GM19467 (cell line): ENCODE results near the gene CACNA1C.

Source experiments
- ATAC-seq: cut with Tn5 transposase; IDR thresholded peaks from one replicate; pipeline ENCODE4 v1.9.1; 2021; ENCODE audit warnings: mild to moderate bottlenecking, moderate library complexity; ENCODE audit not compliant: unreplicated experiment

CACNA1C gene

GRCh38 chr12:2288875-2289274 lies 236.1 kb downstream of the CACNA1C start:
- ATAC-seq: no peak

GRCh38 chr12:2289525-2289924 lies 236.7 kb downstream of the CACNA1C start:
- no peak for ATAC-seq

DNA sequence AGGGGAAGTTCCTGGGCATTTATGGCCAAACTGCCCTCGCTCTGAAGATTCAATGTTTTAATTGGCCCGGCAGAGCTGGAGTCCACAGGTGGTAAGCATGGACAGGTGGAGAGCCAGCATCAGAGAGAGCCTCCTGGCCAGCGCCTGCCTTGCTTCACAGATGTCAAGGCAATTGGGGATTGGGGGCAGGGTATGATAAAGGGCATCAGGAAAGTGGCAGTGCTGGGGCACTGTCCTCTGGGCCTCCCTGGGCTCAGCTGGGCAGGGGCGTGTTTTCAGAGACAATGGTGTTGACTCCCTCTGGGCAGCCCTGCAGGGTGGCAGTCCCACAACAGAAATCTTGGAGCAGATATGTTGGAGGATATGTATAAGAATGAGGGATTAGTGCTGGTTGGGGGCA lies 237.3 kb downstream of the CACNA1C start:
- ATAC-seq: no peak

- ATAC-seq: no peak
These were observed 237.8 kb downstream of the CACNA1C start for GRCh38 chr12:2290516-2291065.

- ATAC-seq: no peak
These were observed 238.5 kb downstream of the CACNA1C start for GRCh38 chr12:2291182-2291832.

DNA sequence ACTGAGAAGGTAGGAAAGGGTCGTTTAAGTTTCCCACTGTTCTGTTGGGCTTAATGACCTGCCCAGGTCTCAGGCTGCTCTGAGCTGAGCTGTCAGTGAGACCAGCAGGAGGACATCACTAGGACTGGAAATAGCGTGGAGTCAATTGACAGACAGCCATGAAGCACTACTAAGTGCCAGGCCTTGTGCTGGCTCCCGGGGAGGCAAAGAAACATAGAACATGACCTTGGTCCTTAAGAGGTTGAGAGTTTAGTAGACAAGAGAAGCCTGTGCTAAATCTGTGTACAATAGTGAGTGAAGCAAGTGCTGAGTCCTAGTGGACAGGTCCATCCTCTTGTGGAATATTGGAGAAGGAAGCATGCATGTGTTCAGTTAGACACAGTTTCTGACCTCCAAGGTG lies 239.2 kb downstream of the CACNA1C start:
- ATAC-seq: no peak

GRCh38 chr12:2292560-2292959 lies 239.8 kb downstream of the CACNA1C start:
- no peak for ATAC-seq

GRCh38 chr12:2294651-2295475 lies 242.1 kb downstream of the CACNA1C start:
- no peak for ATAC-seq

GRCh38 chr12:2295941-2296461 lies 243.2 kb downstream of the CACNA1C start:
- no peak for ATAC-seq

GRCh38 chr12:2297004-2297403 lies 244.2 kb downstream of the CACNA1C start:
- ATAC-seq: no peak

- no peak for ATAC-seq
These were observed 244.9 kb downstream of the CACNA1C start for GRCh38 chr12:2297658-2298057.

- ATAC-seq: no peak
These were observed 245.9 kb downstream of the CACNA1C start for GRCh38 chr12:2298556-2299200.

DNA sequence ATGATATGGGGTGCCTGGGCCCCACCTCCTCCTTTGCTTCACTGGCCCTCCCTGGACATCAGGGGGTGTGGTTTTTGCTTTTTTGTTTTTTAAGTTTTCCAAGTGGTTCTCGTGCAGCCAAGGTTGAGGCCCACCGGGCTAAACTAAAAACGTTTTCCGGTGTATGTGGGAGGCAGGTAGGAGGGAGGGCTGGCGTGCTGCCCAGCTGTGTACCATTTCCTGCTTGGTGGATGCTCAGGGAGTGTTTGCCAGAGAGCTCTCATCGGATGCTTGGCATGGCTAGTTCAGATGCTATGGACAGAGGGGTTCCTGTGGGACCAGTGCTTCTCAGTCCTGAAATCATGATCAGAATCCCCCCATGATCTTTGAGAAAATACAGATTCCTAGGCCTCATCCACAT lies 246.4 kb downstream of the CACNA1C start:
- ATAC-seq: no peak

DNA sequence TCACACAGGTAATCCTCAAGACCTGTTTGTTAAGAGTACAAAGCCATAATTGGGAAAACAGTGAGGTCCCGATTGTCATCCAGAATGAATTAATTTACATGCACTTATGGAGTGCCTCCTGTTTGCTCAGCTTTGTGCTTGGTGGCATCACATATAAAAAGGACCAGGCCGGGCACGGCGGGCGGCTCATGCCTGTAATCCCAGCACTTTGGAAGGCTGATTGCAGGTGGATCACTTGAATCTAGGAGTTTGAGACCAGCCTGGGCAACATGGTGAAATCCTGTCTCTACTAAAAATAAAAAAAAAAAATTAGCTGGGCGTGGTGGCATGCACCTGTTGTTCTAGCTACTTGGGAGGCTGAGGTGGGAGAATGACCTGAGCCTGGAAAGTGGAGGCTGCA lies 247.4 kb downstream of the CACNA1C start:
- ATAC-seq: no peak

DNA sequence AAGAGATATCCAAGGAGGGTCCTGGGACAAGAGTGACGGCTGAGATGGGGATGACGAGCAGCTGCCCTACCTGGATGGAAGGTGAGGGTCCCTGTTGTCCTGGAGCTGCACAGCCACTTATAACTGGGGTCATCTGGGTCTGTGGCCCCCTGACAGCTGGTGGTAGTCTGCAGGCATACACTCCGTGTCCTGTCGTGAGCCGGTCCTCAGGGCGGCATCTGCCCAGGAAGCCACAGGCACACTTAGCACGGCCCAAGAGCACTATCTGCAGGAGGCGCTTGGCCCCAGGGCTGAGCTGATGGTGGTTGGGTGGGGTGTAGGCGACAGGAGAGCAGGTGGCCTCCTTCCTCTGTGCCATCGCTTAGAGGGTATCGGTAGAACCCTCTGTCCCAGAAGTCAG lies 248.1 kb downstream of the CACNA1C start:
- no peak for ATAC-seq

- no peak for ATAC-seq
These were observed 249.0 kb downstream of the CACNA1C start for GRCh38 chr12:2301531-2302461.

DNA sequence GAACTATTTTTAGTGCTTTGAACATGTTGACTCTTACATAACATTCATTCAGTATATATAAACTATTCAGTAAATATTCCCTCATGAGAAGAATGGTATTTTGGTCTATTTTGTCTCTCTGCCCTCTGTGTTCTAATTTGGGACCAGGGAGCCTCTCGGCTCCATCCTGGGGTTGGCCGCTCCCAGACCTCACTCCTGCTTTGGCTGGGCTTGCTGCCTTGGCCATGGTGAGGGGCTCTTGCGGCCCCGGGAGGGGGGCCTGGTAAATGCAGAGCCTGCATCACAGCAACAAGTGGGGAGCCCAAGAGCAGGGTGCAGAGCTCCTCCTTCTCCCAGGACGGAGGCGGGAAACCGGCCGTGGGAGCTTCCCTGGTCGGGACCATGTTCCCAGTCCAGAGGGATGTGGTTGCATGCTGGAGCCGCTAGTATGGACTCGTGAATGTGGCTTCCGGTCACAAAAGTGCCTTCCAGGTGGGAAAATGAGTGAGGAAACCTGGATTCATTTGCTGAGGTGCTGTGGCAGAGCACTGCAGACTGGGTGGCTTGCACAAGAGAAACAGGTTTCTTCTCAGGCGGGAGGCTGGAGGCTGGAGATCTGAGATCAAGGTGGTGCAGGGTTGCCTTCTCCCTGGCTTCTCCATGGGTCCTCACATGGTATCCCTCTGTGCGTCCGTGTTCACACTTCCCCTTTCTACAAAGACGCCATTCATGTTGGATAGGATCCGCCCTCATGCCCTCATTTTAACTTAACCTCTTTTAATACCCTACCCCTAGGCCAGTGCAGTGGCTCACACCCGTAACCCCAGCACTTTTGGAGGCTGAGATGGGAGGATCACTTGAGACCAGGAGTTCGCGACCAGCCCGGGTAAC lies 250.2 kb downstream of the CACNA1C start:
- ATAC-seq: no peak

DNA sequence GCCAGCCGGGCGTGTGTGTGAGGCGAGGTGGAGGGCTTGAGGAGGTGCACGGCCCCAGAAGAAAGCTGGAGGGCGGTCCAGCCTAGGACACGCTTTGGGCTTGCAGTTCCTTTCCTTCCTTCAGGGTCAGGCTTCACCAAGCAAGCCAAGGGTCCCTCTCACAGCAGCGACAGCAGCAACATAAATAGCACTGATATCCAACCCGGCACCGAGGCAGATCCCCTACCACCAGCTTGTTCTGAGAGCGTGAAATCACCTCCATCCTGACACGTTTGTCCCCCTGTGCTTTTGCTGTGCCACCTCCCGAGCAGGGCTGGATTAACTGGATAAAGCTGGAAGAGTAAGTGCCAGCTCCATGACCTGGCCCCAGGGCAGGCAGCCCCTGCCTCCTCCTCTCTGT lies 251.4 kb downstream of the CACNA1C start:
- ATAC-seq: no peak

- ATAC-seq: no peak
These were observed 253.2 kb downstream of the CACNA1C start for GRCh38 chr12:2306012-2306411.
